Measurements from ENCODE around the gene ASTN1. TPM values are rescaled to one million over a fixed set of nuclear protein-coding genes. Genes with fewer than 3 reads are reported as not detected.

Gene ASTN1
- total RNA-seq, 1 experiment from 2014 or later = not detected

DNA sequence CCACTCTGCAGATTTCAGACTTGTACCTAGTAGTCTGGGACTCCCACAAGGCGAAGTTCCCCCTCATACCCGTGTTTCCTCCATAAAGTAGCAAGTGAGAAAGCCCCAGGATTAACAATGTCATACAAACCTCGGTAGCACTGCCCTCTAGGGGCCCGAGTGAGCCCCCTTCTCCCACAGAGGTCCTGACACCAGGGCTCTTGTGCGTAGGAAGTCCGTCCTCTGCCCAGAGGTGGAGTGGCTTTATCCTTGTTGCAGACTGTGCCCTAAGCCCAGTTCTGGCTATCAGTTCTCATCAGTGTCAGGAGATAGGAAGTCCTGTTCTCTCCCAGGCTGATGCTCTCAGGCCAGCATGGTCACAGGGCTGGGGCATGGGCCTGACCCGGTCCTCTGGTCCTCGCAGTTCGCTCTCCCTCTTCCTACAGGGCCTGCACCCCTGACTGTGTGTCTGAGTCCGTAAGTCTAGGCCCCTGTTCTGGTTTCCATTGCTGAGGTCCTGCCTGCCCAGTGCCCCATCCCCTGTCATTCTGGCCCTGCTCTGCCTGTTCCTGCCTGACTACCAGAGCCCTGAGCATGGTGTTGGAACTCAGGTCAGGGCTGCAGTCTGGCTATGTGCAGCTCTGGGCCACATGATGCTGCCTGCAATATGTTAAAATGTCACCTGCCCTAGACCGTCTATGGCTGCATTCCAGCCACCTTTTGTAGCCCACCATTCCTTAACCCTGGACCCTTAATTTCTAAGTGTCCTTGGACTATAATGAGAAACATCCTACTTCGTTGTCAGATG lies 285.6 kb downstream of the ASTN1 start:
- peaks cover 22% of the 10 kb centered on the region for H3K27me3 ChIP-seq (ENCODE audit: insufficient read depth, low read depth)
- no peak overlapping the region for H3K4me3 ChIP-seq
- no peak for DNase-seq
- intact Hi-C loops (cut with micrococcal nuclease; ENCODE audit: unreplicated experiment) = no loop called here
- H3K9me3 ChIP-seq (ENCODE audit: insufficient read depth, low read depth) = no peaks in the 10 kb centered on the region
- no peaks in the 10 kb centered on the region for H3K4me1 ChIP-seq (replicated peaks; ENCODE audit: insufficient read depth)
- ChIA-PET CTCF (no interaction called here), POLR2A (ENCODE audit: unreplicated experiment) (no interaction called here)
- H2AFZ ChIP-seq = no peak overlapping the region
- H3K36me3 ChIP-seq (ENCODE audit: low read depth) = no peaks in the 10 kb centered on the region
- H3F3A ChIP-seq (ENCODE audit: insufficient read depth, low read depth) = no peaks in the 10 kb centered on the region
- H3K4me2 ChIP-seq = no peak overlapping the region
- H4K20me1 ChIP-seq (ENCODE audit: insufficient read depth) = no peaks in the 10 kb centered on the region
- TF ChIP-seq CTCF (conservative IDR thresholded peaks at IDR 0.05) (no peak), EZH2 (IDR thresholded peaks at IDR 0.05; ENCODE audit: low read depth) (no peak)
- no TSS peak for BruUV-seq (replicated peaks)
- no peak overlapping the region for H3K27ac ChIP-seq
- no peaks in the 10 kb centered on the region for H3K9me2 ChIP-seq (ENCODE audit: insufficient read depth)
- no peaks in the 10 kb centered on the region for H3K79me2 ChIP-seq (ENCODE audit: low read depth)

GRCh38 chr1:176877557-176877956 lies 287.0 kb downstream of the ASTN1 start:
- no peaks in the 10 kb centered on the region for H3K36me3 ChIP-seq (ENCODE audit: low read depth)
- H3F3A ChIP-seq (ENCODE audit: insufficient read depth, low read depth) = no peaks in the 10 kb centered on the region
- intact Hi-C loops (cut with micrococcal nuclease; ENCODE audit: unreplicated experiment) = no loop called here
- H4K20me1 ChIP-seq (ENCODE audit: insufficient read depth) = no peaks in the 10 kb centered on the region
- BruUV-seq (replicated peaks) = no TSS peak
- H2AFZ ChIP-seq = no peak overlapping the region
- H3K4me2 ChIP-seq = no peak overlapping the region
- ChIA-PET CTCF (no interaction called here), POLR2A (ENCODE audit: unreplicated experiment) (no interaction called here)
- TF ChIP-seq EZH2 (IDR thresholded peaks at IDR 0.05; ENCODE audit: low read depth) (no peak), CTCF (conservative IDR thresholded peaks at IDR 0.05) (no peak)
- H3K9me2 ChIP-seq (ENCODE audit: insufficient read depth) = no peaks in the 10 kb centered on the region
- no peaks in the 10 kb centered on the region for H3K9me3 ChIP-seq (ENCODE audit: insufficient read depth, low read depth)
- peaks cover 22% of the 10 kb centered on the region for H3K27me3 ChIP-seq (ENCODE audit: insufficient read depth, low read depth)
- no peak overlapping the region for H3K4me3 ChIP-seq
- no peaks in the 10 kb centered on the region for H3K79me2 ChIP-seq (ENCODE audit: low read depth)
- no peaks in the 10 kb centered on the region for H3K4me1 ChIP-seq (replicated peaks; ENCODE audit: insufficient read depth)
- DNase-seq = no peak
- no peak overlapping the region for H3K27ac ChIP-seq

DNA sequence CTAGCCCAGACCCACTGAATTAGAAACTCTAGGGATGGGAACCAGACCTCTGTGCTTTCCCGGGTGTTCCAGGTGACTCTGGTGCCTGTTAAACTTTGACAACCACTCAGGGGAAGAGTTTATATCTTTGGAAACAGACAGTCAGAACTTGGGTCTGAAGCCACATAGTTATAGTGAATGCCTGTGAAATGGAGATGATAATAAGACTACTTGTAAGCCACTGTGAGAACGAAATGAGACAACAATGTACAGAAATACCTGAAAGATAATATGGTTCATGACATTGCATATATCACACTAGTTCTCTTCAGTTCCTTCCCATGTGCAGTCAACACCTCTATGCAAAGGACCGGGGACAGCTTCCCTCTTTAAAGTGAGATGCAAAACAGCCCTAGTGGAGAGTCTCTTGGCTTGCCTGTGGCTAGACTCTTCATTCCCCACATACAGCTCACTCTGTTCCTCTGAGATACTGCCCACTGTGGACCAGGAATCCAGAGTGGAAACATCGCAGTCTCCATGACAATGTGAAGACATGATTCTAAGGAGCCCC lies 287.5 kb downstream of the ASTN1 start:
- Histone ChIP-seq H3K9me2 (ENCODE audit: insufficient read depth) (no peaks in the 10 kb centered on the region), H3K4me3 (no peak overlapping the region), H3K36me3 (ENCODE audit: low read depth) (no peaks in the 10 kb centered on the region), H3K4me2 (no peak overlapping the region), H2AFZ (no peak overlapping the region), H4K20me1 (ENCODE audit: insufficient read depth) (no peaks in the 10 kb centered on the region), H3F3A (ENCODE audit: insufficient read depth, low read depth) (no peaks in the 10 kb centered on the region), H3K9me3 (ENCODE audit: insufficient read depth, low read depth) (no peaks in the 10 kb centered on the region), H3K79me2 (ENCODE audit: low read depth) (no peaks in the 10 kb centered on the region), H3K4me1 (replicated peaks; ENCODE audit: insufficient read depth) (no peaks in the 10 kb centered on the region), H3K27me3 (ENCODE audit: insufficient read depth, low read depth) (peaks cover 22% of the 10 kb centered on the region), H3K27ac (no peak overlapping the region)
- ChIA-PET CTCF (no interaction called here), POLR2A (ENCODE audit: unreplicated experiment) (no interaction called here)
- DNase-seq = no peak
- no TSS peak for BruUV-seq (replicated peaks)
- TF ChIP-seq CTCF (conservative IDR thresholded peaks at IDR 0.05) = no peak
- no peak for TF ChIP-seq EZH2 (IDR thresholded peaks at IDR 0.05; ENCODE audit: low read depth)
- intact Hi-C loops (cut with micrococcal nuclease; ENCODE audit: unreplicated experiment) = no loop called here
